HCT116 (cell line): ENCODE results near the gene ASCL2. TPM values are rescaled to one million over a fixed set of nuclear protein-coding genes. Genes with fewer than 3 reads are reported as not detected.

Source experiments
- ATAC-seq: fragments of 200-7000 bp; cut with Tn5 transposase; 2 replicates; pipeline ENCODE4 v1.9.1; 2020; ENCODE audit warnings: mild to moderate bottlenecking, moderate library complexity
- BruUV-seq: library from RNA; stranded (reverse); fragments of 400-500 nt; replicated peaks from 2 replicates; lab custom pipeline; 2021; lab: Mats Ljungman, UMichigan
- CTCF ChIA-PET: fragments of 300-600 bp; sonication (Branson Sonifier 250); formaldehyde crosslinking; loops from one replicate; lab custom pipeline; 2021; ENCODE audit warnings: antibody characterized with exemption; lab: Charles Lee
- POLR2A ChIA-PET: fragments of 300-600, 350-600 bp; sonication (Branson Sonifier 250); formaldehyde crosslinking; loops from one replicate; lab custom pipeline; 2021; ENCODE audit warnings: antibody characterized with exemption; lab: Charles Lee
- RAD21 ChIA-PET, 2 experiments: fragments of 300-600 bp; sonication (Branson Sonifier 250); formaldehyde crosslinking; loops; one replicate each; lab custom pipeline; 2023; ENCODE audit warnings: low total read pairs in 2 of 2; ENCODE audit not compliant: uncharacterized antibody in 2 of 2, unreplicated experiment in 2 of 2, low non-redundant PET in 1 of 2; lab: Charles Lee
- DNase-seq: peaks from one replicate; pipeline ENCODE4 v3.0.0-alpha.2; 2010; ENCODE audit warnings: low read depth, low spot score
- H2AFZ ChIP-seq: fragments of 200-600 bp; shearing (Covaris generic), sonication (generic); 2 replicates; pipeline ENCODE4 v1.6.1; 2017; ENCODE audit warnings: low read depth, mixed run types, mixed read lengths, antibody characterized with exemption, low read length; ENCODE audit not compliant: poor library complexity, severe bottlenecking
- H3K27ac ChIP-seq: 2 replicates; pipeline ENCODE4 v1.5.1; 2012; ENCODE audit warnings: low read depth, low read length
- H3K27me3 ChIP-seq: fragments of 200-600 bp; sonication (generic); 2 replicates; pipeline ENCODE4 v1.6.1; 2016; ENCODE audit warnings: mixed run types, low read length, mixed read lengths; ENCODE audit not compliant: insufficient read depth
- H3K36me3 ChIP-seq, 2 experiments: fragments of 200-500 bp in 1 of 2; fragments of 200-600 bp in 1 of 2; sonication (Bioruptor generic) in 1 of 2; sonication (generic) in 1 of 2; 2 replicates each; pipeline versions ENCODE4 v1.5.1 to v1.6.1; 2014 to 2016; ENCODE audit warnings: low read length in 2 of 2, inconsistent platforms in 1 of 2, mixed read lengths in 1 of 2, mixed run types in 1 of 2; ENCODE audit not compliant: insufficient read depth in 2 of 2, control insufficient read depth in 1 of 2
- H3K4me1 ChIP-seq, 2 experiments: fragments of 200-600 bp in 1 of 2; sonication (generic) in 1 of 2; 2 replicates each; pipeline versions ENCODE4 v1.5.1 to v1.6.1; 2012 to 2017; ENCODE audit warnings: low read length in 2 of 2, inconsistent platforms in 1 of 2, mild to moderate bottlenecking in 1 of 2, mixed read lengths in 1 of 2, mixed run types in 1 of 2, moderate library complexity in 1 of 2; ENCODE audit not compliant: insufficient read depth in 2 of 2, control insufficient read depth in 1 of 2
- H3K4me2 ChIP-seq: fragments of 200-600 bp; sonication (generic); 2 replicates; pipeline ENCODE4 v1.6.1; 2017; ENCODE audit warnings: mixed run types, low read length, mixed read lengths
- H3K4me3 ChIP-seq, 2 experiments: fragments of 200-600 bp in 1 of 2; sonication (generic) in 1 of 2; replicated peaks in 1 of 2; 2 replicates each; pipeline ENCODE4 v1.5.1; 2011 to 2016; ENCODE audit warnings: low read length in 2 of 2, control low read depth in 1 of 2, low read depth in 1 of 2, mild to moderate bottlenecking in 1 of 2, mixed read lengths in 1 of 2, mixed run types in 1 of 2
- H3K79me2 ChIP-seq: fragments of 200-600 bp; sonication (generic); 2 replicates; pipeline ENCODE4 v1.6.1; 2017; ENCODE audit warnings: mild to moderate bottlenecking, mixed run types, low read length, moderate library complexity, mixed read lengths; ENCODE audit not compliant: insufficient read depth
- H3K9ac ChIP-seq: fragments of 200-600 bp; sonication (generic); 2 replicates; pipeline ENCODE4 v1.6.1; 2016; ENCODE audit warnings: low read length, mixed read lengths
- H3K9me2 ChIP-seq: fragments of 200-600 bp; sonication (generic), shearing (Covaris generic); 2 replicates; pipeline ENCODE4 v1.6.1; 2017; ENCODE audit warnings: mixed run types, mild to moderate bottlenecking, moderate library complexity; ENCODE audit not compliant: insufficient read depth
- H3K9me3 ChIP-seq, 2 experiments: fragments of 200-500 bp in 1 of 2; fragments of 200-600 bp in 1 of 2; sonication (Bioruptor generic) in 1 of 2; sonication (generic) in 1 of 2; 2 replicates each; pipeline ENCODE4 v1.6.1; 2014 to 2017; ENCODE audit warnings: low read length in 2 of 2, mixed read lengths in 2 of 2, inconsistent platforms in 1 of 2, low read depth in 1 of 2, mild to moderate bottlenecking in 1 of 2, mixed run types in 1 of 2, moderate library complexity in 1 of 2; ENCODE audit not compliant: control insufficient read depth in 1 of 2, insufficient read depth in 1 of 2
- H4K20me1 ChIP-seq: fragments of 200-600 bp; sonication (generic), shearing (Covaris generic); 2 replicates; pipeline ENCODE4 v1.6.1; 2017; ENCODE audit warnings: mixed run types, mild to moderate bottlenecking, moderate library complexity; ENCODE audit not compliant: insufficient read depth
- CBX3 ChIP-seq: IDR thresholded peaks from 2 replicates; pipeline ENCODE4 v1.6.1; 2012; ENCODE audit warnings: low read depth
- CEBPB ChIP-seq: IDR thresholded peaks from 2 replicates; pipeline ENCODE4 v1.6.1; 2012; ENCODE audit warnings: low read depth
- EGR1 ChIP-seq: IDR thresholded peaks from 2 replicates; pipeline ENCODE4 v1.6.1; 2012; ENCODE audit warnings: low read depth
- ELF1 ChIP-seq: IDR thresholded peaks from 2 replicates; pipeline ENCODE4 v1.6.1; 2012; ENCODE audit warnings: low read depth, borderline replicate concordance
- EZH2 ChIP-seq: fragments of 200-600 bp; sonication (generic); IDR thresholded peaks from 2 replicates; pipeline ENCODE4 v1.6.1; 2017; ENCODE audit warnings: antibody characterized with exemption, mixed run types
- FOSL1 ChIP-seq: IDR thresholded peaks from 2 replicates; pipeline ENCODE4 v1.6.1; 2012; ENCODE audit warnings: low read depth
- JUND ChIP-seq: IDR thresholded peaks from 2 replicates; pipeline ENCODE4 v1.6.1; 2012
- POLR2AphosphoS5 ChIP-seq: IDR thresholded peaks from 2 replicates; pipeline ENCODE4 v1.6.1; 2011; ENCODE audit warnings: mild to moderate bottlenecking, low read depth, low read length, moderate library complexity
- RAD21 ChIP-seq: IDR thresholded peaks from 2 replicates; pipeline ENCODE4 v1.6.1; 2012; ENCODE audit warnings: low read depth, mild to moderate bottlenecking
- SIN3A ChIP-seq: IDR thresholded peaks from 2 replicates; pipeline ENCODE4 v1.6.1; 2012; ENCODE audit warnings: low read depth
- SRF ChIP-seq: IDR thresholded peaks from 2 replicates; pipeline ENCODE4 v1.6.1; 2012; ENCODE audit warnings: low read depth
- TCF7L2 ChIP-seq: IDR thresholded peaks from 2 replicates; pipeline ENCODE4 v1.7.0; 2011; ENCODE audit warnings: borderline replicate concordance, inconsistent platforms; ENCODE audit not compliant: insufficient read depth, insufficient read length; ENCODE audit errors: extremely low read depth
- YY1 ChIP-seq: IDR thresholded peaks from 2 replicates; pipeline ENCODE4 v1.6.1; 2011; ENCODE audit warnings: low read length, low read depth, moderate library complexity, mild to moderate bottlenecking; ENCODE audit not compliant: insufficient replicate concordance; ENCODE audit errors: extremely low read depth
- ZFX ChIP-seq: fragments of 450-650 bp; IDR thresholded peaks from 2 replicates; pipeline ENCODE4 v1.6.1; 2017
- ZNF274 ChIP-seq: fragments of 200-500 bp; sonication (Bioruptor generic); IDR thresholded peaks from 2 replicates; pipeline ENCODE4 v1.6.1; 2014; ENCODE audit warnings: mild to moderate bottlenecking, low read depth, low read length, inconsistent platforms
- intact Hi-C: fragments of 100-400 bp; cut with micrococcal nuclease; formaldehyde crosslinking; loops from 2 replicates; pipeline ENCODE4 v1.10.0; 2022
- total RNA-seq: library from RNA; stranded (reverse); gene quantifications from one replicate; pipeline ENCODE4 v1.2.1, GENCODE V29; 2021; ENCODE audit not compliant: unreplicated experiment
- TF ChIP-seq, protein P1 (sequence below): IDR thresholded peaks from 2 replicates; pipeline ENCODE4 v1.6.1; 2012
- TF ChIP-seq, protein P2 (sequence below): IDR thresholded peaks from 2 replicates; pipeline ENCODE4 v1.6.1; 2011; ENCODE audit warnings: mild to moderate bottlenecking, low read length, moderate library complexity; ENCODE audit not compliant: insufficient replicate concordance; ENCODE audit errors: extremely low read depth
- TF ChIP-seq, protein P3 (sequence below), 3 experiments: fragments of 200-600 bp in 1 of 3; sonication (generic) in 1 of 3; IDR thresholded peaks in 2 of 3; conservative IDR thresholded peaks in 1 of 3; 2 replicates each; pipeline ENCODE4 v1.5.1; 2012 to 2017; ENCODE audit warnings: low read depth in 2 of 3, low read length in 2 of 3, antibody characterized with exemption in 1 of 3, borderline replicate concordance in 1 of 3, control low read depth in 1 of 3, mild to moderate bottlenecking in 1 of 3, mixed read lengths in 1 of 3, mixed run types in 1 of 3, moderate library complexity in 1 of 3; ENCODE audit not compliant: insufficient read depth in 1 of 3
- TF ChIP-seq, protein P4 (sequence below): IDR thresholded peaks from 2 replicates; pipeline ENCODE4 v1.6.1; 2012

The ASCL2 gene
- total RNA-seq, 1 experiment from 2014 or later = not detected

DNA sequence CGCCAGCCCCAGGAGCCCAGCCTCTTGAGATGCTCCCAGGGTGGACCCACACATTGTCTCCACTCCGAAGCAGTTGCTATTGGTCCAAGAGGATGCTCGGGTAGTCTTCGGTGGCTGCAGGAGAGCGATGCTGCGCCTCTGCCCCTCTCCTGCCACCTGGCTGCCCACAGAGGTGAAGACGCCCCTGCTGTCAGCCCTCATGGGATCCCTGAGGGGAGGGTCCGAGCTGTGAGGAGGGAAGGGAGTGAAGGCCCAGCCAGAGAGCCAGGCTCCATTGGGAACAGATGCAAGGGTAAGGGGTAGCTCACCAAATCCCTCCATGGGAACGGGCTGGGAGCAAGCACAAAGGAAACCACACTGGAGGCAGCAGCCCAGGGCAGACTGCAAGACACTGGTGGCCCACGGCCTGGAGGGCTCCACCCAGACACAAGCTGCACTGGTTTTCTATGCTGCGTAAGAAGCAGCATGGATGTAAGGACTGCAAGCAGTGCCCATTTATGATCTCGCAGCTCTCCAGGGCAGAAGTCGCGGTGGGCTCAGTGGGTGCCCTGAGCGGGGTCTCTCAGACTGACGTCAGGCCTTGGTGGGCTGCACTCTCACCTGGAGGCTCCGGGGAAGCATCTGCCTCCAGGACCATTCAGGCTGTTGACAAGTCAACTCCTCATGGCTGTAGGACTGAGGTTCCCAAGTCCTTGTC is 47.1 kb upstream of the ASCL2 start:
- Histone ChIP-seq H3K4me2 (no peak overlapping the region), H3K27me3 (0 out of 2 replicates have a peak, but pooled peaks cover 3% of the 10 kb centered on the region), H3K9ac (no peak overlapping the region), H3K79me2 (no peaks in the 10 kb centered on the region), H3K36me3 (no peaks in the 10 kb centered on the region), H3K4me1 (peaks cover 0 to 12% of the 10 kb centered on the region in 2 experiments), H3K9me2 (no peaks in the 10 kb centered on the region), H3K4me3 (no peak overlapping the region), H3K27ac (no peak overlapping the region), H4K20me1 (no peaks in the 10 kb centered on the region), H2AFZ (no peak overlapping the region), H3K9me3 (no peaks in the 10 kb centered on the region)
- ATAC-seq (no peak), DNase-seq (no peak)
- POLR2A ChIA-PET = no interaction called here
- TF ChIP-seq JUND (no peak), FOSL1 (no peak), CEBPB (no peak), TCF7L2 (no peak), SRF (no peak), RAD21 (no peak), EGR1 (no peak), ZNF274 (no peak), YY1 (no peak), ELF1 (no peak), EZH2 (no peak), CBX3 (no peak), ZFX (no peak), SIN3A (no peak), POLR2AphosphoS5 (no peak)
- TF ChIP-seq, protein P1, sequence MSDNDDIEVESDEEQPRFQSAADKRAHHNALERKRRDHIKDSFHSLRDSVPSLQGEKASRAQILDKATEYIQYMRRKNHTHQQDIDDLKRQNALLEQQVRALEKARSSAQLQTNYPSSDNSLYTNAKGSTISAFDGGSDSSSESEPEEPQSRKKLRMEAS = no peak
- TF ChIP-seq, protein P2, sequence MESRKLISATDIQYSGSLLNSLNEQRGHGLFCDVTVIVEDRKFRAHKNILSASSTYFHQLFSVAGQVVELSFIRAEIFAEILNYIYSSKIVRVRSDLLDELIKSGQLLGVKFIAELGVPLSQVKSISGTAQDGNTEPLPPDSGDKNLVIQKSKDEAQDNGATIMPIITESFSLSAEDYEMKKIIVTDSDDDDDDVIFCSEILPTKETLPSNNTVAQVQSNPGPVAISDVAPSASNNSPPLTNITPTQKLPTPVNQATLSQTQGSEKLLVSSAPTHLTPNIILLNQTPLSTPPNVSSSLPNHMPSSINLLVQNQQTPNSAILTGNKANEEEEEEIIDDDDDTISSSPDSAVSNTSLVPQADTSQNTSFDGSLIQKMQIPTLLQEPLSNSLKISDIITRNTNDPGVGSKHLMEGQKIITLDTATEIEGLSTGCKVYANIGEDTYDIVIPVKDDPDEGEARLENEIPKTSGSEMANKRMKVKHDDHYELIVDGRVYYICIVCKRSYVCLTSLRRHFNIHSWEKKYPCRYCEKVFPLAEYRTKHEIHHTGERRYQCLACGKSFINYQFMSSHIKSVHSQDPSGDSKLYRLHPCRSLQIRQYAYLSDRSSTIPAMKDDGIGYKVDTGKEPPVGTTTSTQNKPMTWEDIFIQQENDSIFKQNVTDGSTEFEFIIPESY = no peak
- TF ChIP-seq, protein P3, sequence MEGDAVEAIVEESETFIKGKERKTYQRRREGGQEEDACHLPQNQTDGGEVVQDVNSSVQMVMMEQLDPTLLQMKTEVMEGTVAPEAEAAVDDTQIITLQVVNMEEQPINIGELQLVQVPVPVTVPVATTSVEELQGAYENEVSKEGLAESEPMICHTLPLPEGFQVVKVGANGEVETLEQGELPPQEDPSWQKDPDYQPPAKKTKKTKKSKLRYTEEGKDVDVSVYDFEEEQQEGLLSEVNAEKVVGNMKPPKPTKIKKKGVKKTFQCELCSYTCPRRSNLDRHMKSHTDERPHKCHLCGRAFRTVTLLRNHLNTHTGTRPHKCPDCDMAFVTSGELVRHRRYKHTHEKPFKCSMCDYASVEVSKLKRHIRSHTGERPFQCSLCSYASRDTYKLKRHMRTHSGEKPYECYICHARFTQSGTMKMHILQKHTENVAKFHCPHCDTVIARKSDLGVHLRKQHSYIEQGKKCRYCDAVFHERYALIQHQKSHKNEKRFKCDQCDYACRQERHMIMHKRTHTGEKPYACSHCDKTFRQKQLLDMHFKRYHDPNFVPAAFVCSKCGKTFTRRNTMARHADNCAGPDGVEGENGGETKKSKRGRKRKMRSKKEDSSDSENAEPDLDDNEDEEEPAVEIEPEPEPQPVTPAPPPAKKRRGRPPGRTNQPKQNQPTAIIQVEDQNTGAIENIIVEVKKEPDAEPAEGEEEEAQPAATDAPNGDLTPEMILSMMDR (IDR thresholded peaks at IDR 0.05 in 2 of 3, conservative IDR thresholded peaks at IDR 0.05 in 1 of 3; ENCODE audit: borderline replicate concordance in 1 of 3, insufficient read depth in 1 of 3, low read depth in 2 of 3, low read length in 2 of 3) = no peak
- TF ChIP-seq, protein P4, sequence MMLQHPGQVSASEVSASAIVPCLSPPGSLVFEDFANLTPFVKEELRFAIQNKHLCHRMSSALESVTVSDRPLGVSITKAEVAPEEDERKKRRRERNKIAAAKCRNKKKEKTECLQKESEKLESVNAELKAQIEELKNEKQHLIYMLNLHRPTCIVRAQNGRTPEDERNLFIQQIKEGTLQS = no peak
- intact Hi-C loops = no loop called here
- RAD21 ChIA-PET = no interaction called here
- CTCF ChIA-PET = interaction anchor here (1.3 kb wide), 1 partner anchor 12 kb away, joined by 3 read pairs; no protein-coding TSS in a partner anchor
- BruUV-seq = no TSS peak
